HepG2 (cell line): ENCODE measurements around the gene SLC6A12. TPM values are rescaled to one million over a fixed set of nuclear protein-coding genes. Genes with fewer than 3 reads are reported as not detected.

Experiments
- ATAC-seq: fragments of 200-7000 bp; cut with Tn5 transposase; 3 replicates; pipeline ENCODE4 v1.9.1; 2020; ENCODE audit warnings: mild to moderate bottlenecking, moderate library complexity
- BruUV-seq: library from RNA; stranded (reverse); fragments of 400-500 nt; replicated peaks from 2 replicates; lab custom pipeline; 2021; lab: Mats Ljungman, UMichigan
- CTCF ChIA-PET: fragments of 300-600 bp; formaldehyde crosslinking; extraction: SDS; loops from one replicate; lab custom pipeline; 2021; ENCODE audit warnings: low total read pairs, inconsistent platforms, low intra/inter-chr PET ratio; lab: Yijun Ruan, JAX
- POLR2A ChIA-PET: fragments of 350-600 bp; sonication (Branson Sonifier 250); formaldehyde crosslinking; loops from one replicate; lab custom pipeline; 2020; ENCODE audit warnings: antibody characterized with exemption, inconsistent platforms; lab: Yijun Ruan, JAX
- DNase-seq: peaks from one replicate; pipeline ENCODE4 v3.0.0-alpha.2; 2015; ENCODE audit warnings: low spot score
- FAIRE-seq: peaks from 3 replicates; lab custom pipeline; 2011; peaks lifted over from hg19 to GRCh38; lab: Jason Lieb, UNC
- H2AFZ ChIP-seq: one replicate; pipeline ENCODE4 v1.6.1; 2011; ENCODE audit warnings: low read length, inconsistent platforms
- H3K27ac ChIP-seq: fragments of 300-600 bp; 3 replicates; pipeline ENCODE4 v1.8.0; 2011; ENCODE audit warnings: mixed run types, mild to moderate bottlenecking, mixed read lengths, low read length, inconsistent platforms; ENCODE audit not compliant: insufficient read depth; ENCODE audit errors: extremely low read length
- H3K27me3 ChIP-seq, 2 experiments: fragments of 200-600 bp in 1 of 2; 2 replicates in 1 of 2; 3 replicates in 1 of 2; pipeline versions ENCODE4 v1.6.0 to v1.8.0; 2011; ENCODE audit warnings: low read length in 2 of 2, mild to moderate bottlenecking in 2 of 2, moderate library complexity in 2 of 2, inconsistent platforms in 1 of 2; ENCODE audit not compliant: insufficient read depth in 2 of 2, control insufficient read depth in 1 of 2
- H3K36me3 ChIP-seq, 2 experiments: fragments of 200-600 bp in 1 of 2; replicated peaks in 1 of 2; 2 replicates in 1 of 2; 3 replicates in 1 of 2; pipeline versions ENCODE4 v1.5.1 to v1.8.0; 2011; ENCODE audit warnings: low read length in 2 of 2, inconsistent platforms in 1 of 2; ENCODE audit not compliant: insufficient read depth in 2 of 2, control insufficient read depth in 1 of 2
- H3K4me1 ChIP-seq: 2 replicates; pipeline ENCODE4 v1.5.1; 2012; ENCODE audit warnings: low read length, inconsistent platforms; ENCODE audit not compliant: insufficient read depth
- H3K4me2 ChIP-seq: 2 replicates; pipeline ENCODE4 v1.6.0; 2011; ENCODE audit warnings: low read depth, low read length, inconsistent platforms
- H3K4me3 ChIP-seq, 3 experiments: fragments of 200-600 bp in 1 of 3; sonication (generic), shearing (Covaris generic) in 1 of 3; replicated peaks in 1 of 3; 2 replicates each; pipeline ENCODE4 v1.5.1; 2011 to 2016; ENCODE audit warnings: low read length in 3 of 3, inconsistent platforms in 2 of 3, low read depth in 2 of 3, mild to moderate bottlenecking in 2 of 3, control low read depth in 1 of 3, mixed read lengths in 1 of 3; ENCODE audit not compliant: insufficient read depth in 1 of 3
- H3K79me2 ChIP-seq: one replicate; pipeline ENCODE4 v1.6.1; 2011; ENCODE audit warnings: low read length, inconsistent platforms; ENCODE audit not compliant: insufficient read depth
- H3K9ac ChIP-seq: 2 replicates; pipeline ENCODE4 v1.6.0; 2011; ENCODE audit warnings: mild to moderate bottlenecking, low read depth, low read length, inconsistent platforms; ENCODE audit not compliant: insufficient read depth
- H3K9me3 ChIP-seq: 2 replicates; pipeline ENCODE4 v1.5.1; 2012; ENCODE audit warnings: mild to moderate bottlenecking, low read length
- H4K20me1 ChIP-seq: 2 replicates; pipeline ENCODE4 v1.6.0; 2011; ENCODE audit warnings: inconsistent platforms, mild to moderate bottlenecking, low read length, moderate library complexity; ENCODE audit not compliant: insufficient read depth
- BATF2 ChIP-seq: sonication (generic); formaldehyde crosslinking; IDR thresholded peaks from 2 replicates; pipeline ENCODE4 v1.8.0; 2022; ENCODE audit warnings: mild to moderate bottlenecking, missing genetic modification reagents, moderate library complexity
- EP300 ChIP-seq, 3 experiments: sonication (generic) in 1 of 3; formaldehyde crosslinking in 1 of 3; IDR thresholded peaks; 2 replicates each; pipeline versions ENCODE4 v1.5.1 to v1.6.1; 2011 to 2020; ENCODE audit warnings: low read depth in 2 of 3, low read length in 2 of 3, borderline replicate concordance in 1 of 3, improper control_type of control experiment in 1 of 3, mild to moderate bottlenecking in 1 of 3, missing genetic modification reagents in 1 of 3, moderate library complexity in 1 of 3
- ISL2 ChIP-seq: sonication (generic); formaldehyde crosslinking; IDR thresholded peaks from 2 replicates; pipeline ENCODE4 v1.5.0; 2020; ENCODE audit warnings: missing genetic modification reagents
- MYC ChIP-seq: sonication (generic); formaldehyde crosslinking; IDR thresholded peaks from 2 replicates; pipeline ENCODE4 v1.9.0; 2021; ENCODE audit warnings: missing genetic modification reagents, borderline replicate concordance
- PAX8 ChIP-seq: sonication (generic); formaldehyde crosslinking; IDR thresholded peaks from 2 replicates; pipeline ENCODE4 v1.8.0; 2022; ENCODE audit warnings: mild to moderate bottlenecking, missing genetic modification reagents, borderline replicate concordance
- STAT6 ChIP-seq: sonication (generic); formaldehyde crosslinking; IDR thresholded peaks from 2 replicates; pipeline ENCODE4 v1.4.0; 2020; ENCODE audit warnings: missing genetic modification reagents, mild to moderate bottlenecking, borderline replicate concordance
- ZBTB38 ChIP-seq: sonication (generic); formaldehyde crosslinking; IDR thresholded peaks from 2 replicates; pipeline ENCODE4 v1.5.1; 2020; ENCODE audit warnings: mild to moderate bottlenecking, missing genetic modification reagents
- ZNF432 ChIP-seq: sonication (generic); formaldehyde crosslinking; IDR thresholded peaks from 2 replicates; pipeline ENCODE4 v1.5.0; 2020; ENCODE audit warnings: missing genetic modification reagents, mild to moderate bottlenecking, borderline replicate concordance
- ZNF678 ChIP-seq: sonication (generic); formaldehyde crosslinking; IDR thresholded peaks from 2 replicates; pipeline ENCODE4 v1.4.0; 2020; ENCODE audit warnings: mild to moderate bottlenecking, missing genetic modification reagents
- ZNF761 ChIP-seq: sonication (generic); formaldehyde crosslinking; conservative IDR thresholded peaks from 2 replicates; pipeline ENCODE4 v1.4.0; 2020; ENCODE audit warnings: mild to moderate bottlenecking, missing genetic modification reagents
- WGBS: methylation state at CpG from one replicate; pipeline ENCODE4 v1.1.6; 2017; ENCODE audit warnings: low lambda C conversion rate; 5-methylcytosine and 5-hydroxymethylcytosine counted together
- in situ Hi-C: cut with HindIII; loops from 2 replicates; pipeline ENCODE4 v1.10.0; 2017; ENCODE audit warnings: low pct_unique_long_range_greater_than_20kb; ENCODE audit not compliant: extremely low pct_ligation_motif_present
- intact Hi-C: fragments of 100-400 bp; cut with micrococcal nuclease; formaldehyde crosslinking; loops from one replicate; pipeline ENCODE4 v1.10.0; 2022; ENCODE audit not compliant: unreplicated experiment
- polyA plus RNA-seq, 8 experiments: library from polyadenylated mRNA; depleted of rRNA in 3 of 8; stranded (reverse) in 7 of 8; unstranded in 1 of 8; fragments of >200 nt; fragmentation: Illumina TruSeq in 4 of 8; extraction: Trizol in 4 of 8; gene quantifications; 2 replicates each; pipeline versions ENCODE4 v1.2.1 to v1.2.3, GENCODE V29; 2011 to 2016; ENCODE audit warnings: low read depth in 4 of 8, missing spikeins in 1 of 8, mixed read lengths in 1 of 8; ENCODE audit not compliant: insufficient read depth in 1 of 8
- total RNA-seq, 5 experiments: library from RNA; depleted of rRNA; stranded (reverse); fragments of >200 nt; fragmentation: Illumina TruSeq; extraction: Trizol; gene quantifications; 2 replicates each; pipeline ENCODE4 v1.2.3, GENCODE V29; 2016; ENCODE audit warnings: low read depth in 1 of 5

Gene SLC6A12
- total and polyA plus RNA-seq, 2 of the 13 experiments (the other 11 are each of a cell fraction or from before 2014, with no cell fraction given) = 3.7 to 18.8 TPM

GRCh38 chr12:159156-159782 is 54.7 kb downstream of the SLC6A12 start:
- H3K27me3 ChIP-seq = peaks cover 7 to 50% of the 10 kb centered on the region in 2 experiments
- in situ Hi-C loops = no loop called here
- no peak for FAIRE-seq
- H3K4me2 ChIP-seq = no peak overlapping the region
- no peak overlapping the region for H3K4me3 ChIP-seq
- DNase-seq = no peak
- no peaks in the 10 kb centered on the region for H3K9me3 ChIP-seq
- 35% methylated on average over 7 of the region's 7 CpGs for WGBS
- H3K9ac ChIP-seq = no peak overlapping the region
- ChIA-PET CTCF (no interaction called here), POLR2A (no interaction called here)
- H4K20me1 ChIP-seq = no peaks in the 10 kb centered on the region
- H3K4me1 ChIP-seq = peaks cover 8% of the 10 kb centered on the region
- BruUV-seq = no TSS peak
- H2AFZ ChIP-seq = no peak overlapping the region
- no peak overlapping the region for H3K27ac ChIP-seq
- no peak for ATAC-seq
- H3K36me3 ChIP-seq = no peaks in the 10 kb centered on the region
- intact Hi-C loops = no loop called here
- no peaks in the 10 kb centered on the region for H3K79me2 ChIP-seq
- TF ChIP-seq ZNF678 (CRISPR knock-in tag) = no peak
- no peak for TF ChIP-seq STAT6 (CRISPR knock-in tag)
- no peak for TF ChIP-seq ZBTB38 (CRISPR knock-in tag)
- no peak for TF ChIP-seq ISL2
- TF ChIP-seq BATF2 = no peak
- TF ChIP-seq ZNF761 (CRISPR knock-in tag) = no peak
- TF ChIP-seq ZNF432 (CRISPR knock-in tag) = no peak
- TF ChIP-seq MYC (CRISPR knock-in tag) = no peak
- no peak for TF ChIP-seq EP300 (IDR thresholded peaks at IDR 0.05; ENCODE audit: low read depth in 2 of 2, low read length in 2 of 2)
- TF ChIP-seq EP300 (CRISPR knock-in tag; IDR thresholded peaks at IDR 0.05; ENCODE audit: borderline replicate concordance) = no peak
- TF ChIP-seq PAX8 (CRISPR knock-in tag) = no peak
